Measurements from ENCODE around the gene ITCH.
"Not testable (repeated sequence)": the region's sequence is repeated elsewhere in the genome, so short reads cannot be mapped to it uniquely, and the experiment has no call there.

ITCH gene

GRCh38 chr20:34382877-34383455 lies 19.9 kb downstream of the ITCH start:
- not testable (repeated sequence) for DNase-seq

- no peak for DNase-seq
Measured at GRCh38 chr20:34385464-34385863, 22.4 kb downstream of the ITCH start.

GRCh38 chr20:34388000-34388399 lies 24.9 kb downstream of the ITCH start:
- no peak for DNase-seq

GRCh38 chr20:34388678-34389077 lies 25.6 kb downstream of the ITCH start:
- DNase-seq = no peak

- DNase-seq = no peak
Measured at GRCh38 chr20:34389206-34389953, 26.3 kb downstream of the ITCH start.

GRCh38 chr20:34389954-34390555 lies 27.0 kb downstream of the ITCH start:
- DNase-seq = no peak

GRCh38 chr20:34396408-34396807 lies 33.3 kb downstream of the ITCH start:
- DNase-seq = no peak

- no peak for DNase-seq
Measured at GRCh38 chr20:34397096-34397495, 34.0 kb downstream of the ITCH start.

GRCh38 chr20:34400776-34401175 lies 37.7 kb downstream of the ITCH start:
- DNase-seq = not testable (repeated sequence)

GRCh38 chr20:34401741-34402455 lies 38.8 kb downstream of the ITCH start:
- DNase-seq = peak; percentile 24 to 36

- DNase-seq = no peak
Measured at GRCh38 chr20:34402461-34402860, 39.4 kb downstream of the ITCH start.

- no peak for DNase-seq
Measured at GRCh38 chr20:34403063-34403827, 40.2 kb downstream of the ITCH start.

GRCh38 chr20:34403908-34404307 lies 40.8 kb downstream of the ITCH start:
- no peak for DNase-seq

- DNase-seq = no peak
Measured at GRCh38 chr20:34404803-34405202, 41.7 kb downstream of the ITCH start.

GRCh38 chr20:34405247-34405651 lies 42.2 kb downstream of the ITCH start:
- not testable (repeated sequence) for DNase-seq

GRCh38 chr20:34405942-34406341 lies 42.9 kb downstream of the ITCH start:
- not testable (repeated sequence) for DNase-seq

GRCh38 chr20:34407962-34408474 lies 44.9 kb downstream of the ITCH start:
- no peak for DNase-seq

- DNase-seq = no peak
Measured at GRCh38 chr20:34410336-34410735, 47.3 kb downstream of the ITCH start.

GRCh38 chr20:34412453-34412852 lies 49.4 kb downstream of the ITCH start:
- no peak for DNase-seq

- DNase-seq = not testable (repeated sequence)
Measured at GRCh38 chr20:34414525-34414924, 51.5 kb downstream of the ITCH start.

- DNase-seq = no peak
Measured at GRCh38 chr20:34415079-34415478, 52.0 kb downstream of the ITCH start.

GRCh38 chr20:34420146-34420545 lies 57.1 kb downstream of the ITCH start:
- DNase-seq = no peak

GRCh38 chr20:34420975-34421374 lies 57.9 kb downstream of the ITCH start:
- no peak for DNase-seq
